HG02970 (cell line): ENCODE measurements around the gene VPS13D.
"Not testable (repeated sequence)": the region's sequence is repeated elsewhere in the genome, so short reads cannot be mapped to it uniquely, and the experiment has no call there.

Experiments used
- ATAC-seq: cut with Tn5 transposase; IDR thresholded peaks from one replicate; pipeline ENCODE4 v1.9.1; 2021; ENCODE audit warnings: mild to moderate bottlenecking, moderate library complexity, moderate number of reproducible peaks; ENCODE audit not compliant: unreplicated experiment, low FRiP score

Gene VPS13D

GRCh38 chr1:12356004-12356890 lies 126.4 kb downstream of the VPS13D start:
- no peak for ATAC-seq

DNA sequence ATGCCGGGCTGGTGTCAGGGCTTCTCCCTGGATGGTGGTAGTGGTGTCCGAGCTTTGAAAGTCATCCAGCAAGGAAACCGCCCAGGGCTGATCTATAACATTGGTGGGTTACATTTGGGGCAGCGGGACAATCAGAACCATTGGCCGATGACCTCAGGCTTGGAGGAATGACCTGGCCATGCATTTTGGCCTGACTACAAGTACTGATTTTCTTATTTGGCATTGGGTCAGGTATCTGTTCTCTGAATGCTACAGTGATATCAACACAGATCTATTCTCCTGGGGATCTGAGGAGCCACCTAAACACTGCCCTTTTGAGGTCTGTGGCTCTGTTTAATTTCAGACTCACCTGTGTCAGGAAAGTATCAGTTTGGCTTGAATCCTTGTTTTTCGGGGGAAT lies 128.7 kb downstream of the VPS13D start:
- no peak for ATAC-seq

DNA sequence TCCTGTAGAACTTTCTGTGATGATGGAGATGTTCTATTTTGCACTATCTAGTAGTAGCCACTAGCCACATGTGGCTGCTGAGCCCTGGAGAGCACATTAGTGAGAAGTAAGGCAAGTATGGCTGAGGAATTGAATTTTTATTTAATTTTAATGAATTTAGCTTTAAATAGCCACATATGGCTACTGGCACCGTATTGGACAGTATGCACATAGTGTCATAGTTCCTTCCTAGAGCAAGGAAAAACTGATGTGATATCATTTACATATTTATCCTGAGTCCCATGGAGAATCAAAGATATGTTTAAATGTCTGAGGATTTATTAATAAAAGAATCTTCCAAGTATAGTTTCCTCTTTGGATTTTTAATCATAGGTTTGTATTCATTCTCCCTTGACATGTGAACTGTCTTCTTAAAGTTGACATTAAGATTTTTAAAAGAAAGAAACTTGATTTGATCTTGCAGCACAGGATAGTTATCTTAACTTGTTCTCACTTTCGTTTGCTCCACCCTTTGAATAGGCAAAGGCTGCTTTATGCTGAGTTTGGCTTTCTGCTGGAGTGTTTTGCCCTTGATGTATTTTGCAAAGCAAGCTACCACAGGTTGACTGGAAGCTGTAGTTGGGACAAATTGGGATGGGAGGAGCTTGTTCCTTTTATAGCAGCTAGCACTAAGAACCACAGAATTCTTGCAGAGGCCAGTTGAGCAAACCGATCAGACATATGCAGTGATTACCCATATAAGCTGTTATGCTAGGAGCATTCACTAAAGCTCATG lies 129.7 kb downstream of the VPS13D start:
- ATAC-seq = no peak

- no peak for ATAC-seq
Observed at GRCh38 chr1:12368646-12369045, 138.8 kb downstream of the VPS13D start.

DNA sequence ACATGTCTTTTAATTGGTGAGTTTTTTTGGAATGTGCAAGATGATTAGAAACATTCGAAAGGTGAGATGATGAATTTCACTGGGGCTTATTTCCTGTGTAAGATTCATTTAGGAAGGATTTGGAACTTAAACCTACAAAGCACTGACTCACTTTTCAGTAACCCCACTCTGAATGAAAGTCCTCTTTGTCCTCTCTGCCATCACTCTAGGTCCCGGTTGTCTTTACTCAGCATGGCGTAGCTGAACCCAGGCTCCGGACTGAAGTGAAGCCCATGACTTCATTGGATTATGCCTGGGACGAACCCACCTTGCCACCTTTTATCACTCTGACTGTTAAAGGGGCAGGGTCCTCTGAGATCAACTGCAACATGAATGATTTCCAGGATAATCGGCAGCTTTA lies 139.4 kb downstream of the VPS13D start:
- no peak for ATAC-seq

DNA sequence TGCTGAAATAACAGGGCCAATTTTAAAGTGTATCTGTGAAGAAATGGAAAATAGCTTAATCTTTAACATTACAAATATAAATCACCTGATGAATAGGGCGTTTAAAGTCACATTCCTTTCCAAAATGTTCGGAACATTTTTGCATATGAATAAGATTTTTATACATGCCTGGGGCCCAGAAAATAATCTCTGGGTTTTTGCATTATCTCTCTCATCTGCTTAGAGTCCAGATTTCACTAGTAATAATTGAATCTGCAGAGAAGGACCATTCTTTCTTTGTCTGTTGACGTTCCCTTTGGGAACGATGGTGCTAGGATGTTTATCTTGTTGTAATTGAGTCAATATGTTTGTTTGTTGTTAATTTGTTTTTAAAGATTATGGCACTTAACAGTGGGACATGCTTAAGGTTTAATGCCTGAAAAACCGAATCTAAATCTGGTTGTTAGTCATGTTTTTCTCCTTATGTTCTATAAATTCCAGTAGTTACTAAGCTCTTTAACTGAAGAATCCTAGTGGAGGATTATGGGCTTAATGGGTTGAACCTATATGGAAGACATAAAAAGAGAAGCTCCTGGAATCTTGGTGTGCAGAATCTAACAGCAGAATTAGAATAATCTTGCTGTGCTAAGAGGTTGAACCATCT lies 140.6 kb downstream of the VPS13D start:
- ATAC-seq = no peak

- ATAC-seq = no peak
Observed at GRCh38 chr1:12371053-12371452, 141.2 kb downstream of the VPS13D start.

DNA sequence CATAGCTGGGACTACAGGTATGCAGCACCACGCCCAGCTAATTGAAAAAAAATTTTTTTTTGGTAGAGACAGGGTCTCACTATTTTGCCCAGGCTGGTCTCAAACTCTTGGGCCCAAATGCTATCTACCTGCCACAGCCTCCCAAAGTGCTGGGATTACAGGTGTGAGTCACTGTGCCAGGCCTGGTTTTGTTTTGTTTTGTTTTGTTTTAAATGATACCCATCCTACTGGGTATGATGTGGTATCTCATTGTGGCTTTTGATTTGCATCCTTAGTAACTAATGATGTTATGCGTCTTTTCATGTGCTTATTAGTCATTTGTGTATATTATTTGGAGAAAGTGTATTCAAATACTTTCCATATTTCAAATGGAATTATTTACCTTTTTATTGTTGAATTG lies 142.3 kb downstream of the VPS13D start:
- no peak for ATAC-seq

DNA sequence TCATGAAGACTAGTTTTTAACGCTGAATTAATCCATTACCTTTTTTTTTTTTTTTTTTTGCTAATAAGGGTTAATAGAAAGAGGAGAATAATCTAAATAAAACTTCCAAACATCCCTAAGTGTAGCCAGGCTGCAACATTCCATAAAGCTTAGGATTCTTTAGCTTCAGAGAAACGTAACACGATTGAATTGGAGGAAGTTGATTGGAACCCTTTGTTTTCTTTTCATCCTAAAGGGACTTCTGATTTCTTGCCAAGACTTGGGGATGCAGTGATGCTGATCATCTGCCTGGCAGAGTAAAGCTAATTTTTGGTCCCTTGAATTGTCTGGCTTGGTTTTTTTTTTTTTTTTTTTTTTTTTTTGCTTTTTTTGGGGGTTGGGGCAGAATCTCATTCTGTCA lies 142.9 kb downstream of the VPS13D start:
- no peak for ATAC-seq

GRCh38 chr1:12375133-12375829 lies 145.5 kb downstream of the VPS13D start:
- no peak for ATAC-seq

GRCh38 chr1:12376236-12377045 lies 146.6 kb downstream of the VPS13D start:
- no peak for ATAC-seq

GRCh38 chr1:12380326-12381249 lies 150.8 kb downstream of the VPS13D start:
- ATAC-seq = no peak

GRCh38 chr1:12383001-12383400 lies 153.2 kb downstream of the VPS13D start:
- ATAC-seq = no peak

DNA sequence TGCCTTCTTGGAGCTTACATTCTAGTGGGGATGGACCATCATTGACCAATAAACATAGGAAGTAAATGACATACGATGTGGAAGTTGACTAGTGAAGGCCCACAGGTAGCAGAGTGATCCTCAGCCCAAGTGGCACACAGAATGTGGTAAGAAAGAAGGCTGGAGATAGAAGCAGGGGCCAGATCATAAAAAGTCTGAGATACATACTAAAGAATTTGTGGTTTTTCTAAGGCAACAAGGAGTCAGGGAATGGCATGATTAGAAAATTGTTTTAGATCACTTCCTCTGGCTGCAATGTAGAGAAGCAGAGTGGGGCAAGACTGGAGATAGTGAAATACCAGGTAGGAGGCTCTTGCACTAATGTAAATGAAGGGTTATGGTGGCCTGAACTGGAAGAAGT lies 154.0 kb downstream of the VPS13D start:
- ATAC-seq = no peak

DNA sequence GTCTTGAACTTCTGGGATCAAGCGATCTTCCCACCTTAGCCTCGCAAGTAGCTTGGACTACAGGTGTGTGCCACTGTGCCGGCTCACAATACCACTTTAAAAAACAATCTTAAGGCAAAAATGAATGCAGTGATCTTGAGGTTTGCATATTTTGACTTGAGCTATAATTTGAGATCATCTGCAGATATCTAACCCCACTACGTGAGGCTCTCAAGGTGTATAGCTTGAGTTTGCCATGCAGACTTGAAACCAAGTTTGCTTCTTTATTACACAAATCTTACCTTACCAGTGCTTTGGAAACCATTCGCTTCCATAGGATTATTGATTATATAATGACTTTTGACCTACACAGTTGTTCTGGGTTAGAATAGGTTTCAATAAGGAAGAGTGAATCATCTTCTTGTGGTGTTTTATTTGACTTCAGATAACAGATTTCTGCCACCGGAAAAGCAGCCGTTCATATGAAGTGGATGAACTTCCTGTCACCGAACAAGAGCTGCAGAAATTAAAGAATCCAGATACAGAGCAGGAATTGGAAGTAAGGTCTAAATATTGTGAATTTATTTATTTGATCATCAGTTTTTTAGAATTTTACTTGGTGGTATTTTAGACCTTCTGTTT lies 155.1 kb downstream of the VPS13D start:
- ATAC-seq = no peak

DNA sequence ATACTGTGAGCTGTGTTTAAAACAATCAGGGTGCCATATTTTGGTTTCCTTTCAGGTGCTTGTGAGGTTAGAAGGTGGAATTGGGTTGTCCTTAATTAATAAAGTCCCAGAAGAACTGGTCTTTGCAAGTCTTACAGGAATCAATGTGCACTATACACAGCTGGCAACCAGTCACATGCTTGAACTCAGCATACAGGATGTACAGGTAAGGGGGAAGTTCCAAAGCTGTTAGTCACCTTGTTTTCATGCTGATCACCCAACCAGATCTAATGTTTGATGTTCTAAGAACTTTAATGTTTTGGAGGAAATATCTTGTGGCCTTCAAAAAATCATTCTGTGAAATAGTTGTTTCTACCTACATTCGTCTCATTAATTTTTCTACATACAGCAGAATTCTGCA lies 156.3 kb downstream of the VPS13D start:
- ATAC-seq = no peak

DNA sequence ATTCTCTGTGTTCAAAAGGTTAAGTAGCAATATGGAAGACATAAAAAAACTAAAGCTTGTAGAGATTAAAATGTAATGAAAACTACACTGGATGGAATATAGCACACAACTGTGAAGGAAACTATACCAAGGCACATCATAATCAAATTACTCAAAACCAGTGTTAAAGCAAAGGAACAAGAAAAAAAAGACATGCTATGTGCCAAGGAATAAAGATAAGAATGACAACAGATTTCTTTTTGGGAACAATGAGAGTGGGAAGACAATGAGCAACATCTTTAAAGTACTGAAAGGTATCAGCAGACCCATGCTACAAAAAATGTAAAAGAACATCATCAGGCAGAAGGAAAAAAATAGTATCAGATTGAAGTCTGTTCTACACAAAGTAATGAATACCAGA lies 157.8 kb downstream of the VPS13D start:
- no peak for ATAC-seq

DNA sequence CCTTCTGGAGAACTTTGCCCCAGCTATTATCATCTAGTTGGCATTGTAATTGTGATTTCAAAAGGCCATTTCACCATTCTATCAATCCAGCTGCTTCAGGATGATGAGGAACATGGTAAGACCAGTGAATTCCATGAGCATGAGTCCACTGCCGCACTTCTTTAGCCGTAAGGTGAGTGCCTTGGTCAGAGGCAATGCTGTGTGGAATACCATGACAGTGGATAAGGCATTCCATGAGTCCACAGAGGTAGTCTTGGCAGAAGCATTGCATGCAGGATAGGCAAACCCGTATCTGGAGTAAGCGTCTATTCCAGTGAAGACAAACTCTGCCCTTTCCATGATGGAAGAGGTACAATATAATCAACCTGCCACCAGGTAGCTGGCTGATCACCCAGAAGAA lies 160.5 kb downstream of the VPS13D start:
- not testable (repeated sequence) for ATAC-seq
